ENCODE measurements around the gene PPFIBP2.

GRCh38 chr11:7605186-7605943, 91.6 kb downstream of the PPFIBP2 start:
- TF ChIP-seq CTCF (IDR thresholded peaks at IDR 0.05): no peak
- TF ChIP-seq POLR2A (IDR thresholded peaks at IDR 0.05): no peak
- no peak for TF ChIP-seq EP300 (IDR thresholded peaks at IDR 0.05)

Measured in stomach (tissue), 4 donors.